CD4-positive, alpha-beta memory T cell (primary cell): ENCODE results near the gene AP3D1. TPM values are rescaled to one million over a fixed set of nuclear protein-coding genes. Genes with fewer than 3 reads are reported as not detected.

ENCODE experiments used
- CTCF ChIA-PET: fragments of 350-600 bp; sonication (Branson Sonifier 250); formaldehyde crosslinking; loops from one replicate; lab custom pipeline; 2021; ENCODE audit warnings: inconsistent platforms; ENCODE audit not compliant: partially characterized antibody; lab: Charles Lee
- POLR2A ChIA-PET: fragments of 350-600 bp; sonication (Branson Sonifier 250); formaldehyde crosslinking; loops from one replicate; lab custom pipeline; 2021; ENCODE audit not compliant: partially characterized antibody; lab: Charles Lee
- DNase-seq, 5 donors: peaks; one replicate each; pipeline versions ENCODE4 v3.0.0 to v3.0.0-alpha.2; 2020 to 2022; ENCODE audit warnings: mixed read lengths in 1 of 5
- H3K27ac ChIP-seq: one replicate; pipeline ENCODE4 v1.7.0; 2013; ENCODE audit warnings: low read depth, low read length
- H3K27me3 ChIP-seq: 2 replicates; pipeline ENCODE4 v1.7.0; 2013; ENCODE audit warnings: mild to moderate bottlenecking, low read length, moderate library complexity; ENCODE audit not compliant: insufficient read depth
- H3K36me3 ChIP-seq: 2 replicates; pipeline ENCODE4 v1.7.0; 2013; ENCODE audit warnings: mild to moderate bottlenecking, low read length, moderate library complexity; ENCODE audit not compliant: insufficient read depth
- H3K4me1 ChIP-seq: 2 replicates; pipeline ENCODE4 v1.7.0; 2013; ENCODE audit warnings: mild to moderate bottlenecking, low read length, moderate library complexity; ENCODE audit not compliant: insufficient read depth
- H3K4me3 ChIP-seq, 2 donors: one replicate each; pipeline ENCODE4 v1.7.0; 2013; ENCODE audit warnings: low read length in 2 of 2, mild to moderate bottlenecking in 1 of 2
- H3K9me3 ChIP-seq, 2 donors: one replicate each; pipeline ENCODE4 v1.7.0; 2013; ENCODE audit warnings: low read length in 2 of 2, control low read depth in 1 of 2; ENCODE audit not compliant: control insufficient read depth in 1 of 2
- H3K27ac Mint-ChIP-seq, 7 donors: one replicate each; pipeline ENCODE4 v1.8.0; 2020 to 2021; ENCODE audit warnings: mixed read lengths in 7 of 7, mild to moderate bottlenecking in 6 of 7, inconsistent platforms in 3 of 7, moderate library complexity in 3 of 7
- H3K27me3 Mint-ChIP-seq, 2 donors: one replicate each; pipeline ENCODE4 v1.8.0; 2020 to 2021; ENCODE audit warnings: mixed read lengths in 2 of 2
- H3K36me3 Mint-ChIP-seq, 2 donors: one replicate each; pipeline ENCODE4 v1.8.0; 2020 to 2021; ENCODE audit warnings: mixed read lengths in 2 of 2, inconsistent platforms in 1 of 2, mild to moderate bottlenecking in 1 of 2
- H3K4me1 Mint-ChIP-seq, 4 donors: one replicate each; pipeline ENCODE4 v1.8.0; 2020 to 2021; ENCODE audit warnings: mixed read lengths in 4 of 4, mild to moderate bottlenecking in 1 of 4
- H3K4me3 Mint-ChIP-seq, 8 donors: one replicate each; pipeline ENCODE4 v1.8.0; 2020 to 2021; ENCODE audit warnings: mixed read lengths in 8 of 8, mild to moderate bottlenecking in 7 of 8, moderate library complexity in 6 of 8, inconsistent platforms in 3 of 8
- H3K9me3 Mint-ChIP-seq, 8 donors: one replicate each; pipeline ENCODE4 v1.8.0; 2020 to 2021; ENCODE audit warnings: mixed read lengths in 8 of 8, mild to moderate bottlenecking in 5 of 8, inconsistent platforms in 3 of 8, moderate library complexity in 1 of 8
- intact Hi-C: fragments of 100-400 bp; cut with micrococcal nuclease; formaldehyde crosslinking; loops from one replicate; pipeline ENCODE4 v1.15.1; 2023
- polyA plus RNA-seq, 2 donors: library from polyadenylated mRNA; unstranded; fragments of 300-500 nt; fragmentation: Illumina TruSeq; gene quantifications; one replicate each; pipeline ENCODE4 v1.2.3, GENCODE V29; 2021
- total RNA-seq, 2 experiments: library from RNA; stranded (reverse); gene quantifications; one replicate each; pipeline ENCODE4 v1.2.3, GENCODE V29; 2021

Gene AP3D1
- total and polyA plus RNA-seq, 4 experiments from 2014 or later = 6.7 to 87.2 (median 69.8) TPM

GRCh38 chr19:2114218-2114617 lies 37.1 kb downstream of the AP3D1 start:
- Mint-ChIP-seq H3K4me3 (peak overlapping the region in 1 of 8 donors; percentile 53), H3K27ac (peak overlapping the region in 2 of 7 donors; percentile 3 to 15)

GRCh38 chr19:2113439-2114211 lies 37.7 kb downstream of the AP3D1 start:
- intact Hi-C loops = no loop called here
- H3K27me3 Mint-ChIP-seq = no peaks in the 10 kb centered on the region
- H3K4me3 ChIP-seq = no peak overlapping the region
- no peak overlapping the region for H3K27ac ChIP-seq
- H3K4me1 ChIP-seq = no peaks in the 10 kb centered on the region
- H3K27ac Mint-ChIP-seq = peak overlapping the region in 2 of 7 donors; percentile 3 to 15
- CTCF ChIA-PET = no interaction called here
- no peaks in the 10 kb centered on the region for H3K9me3 Mint-ChIP-seq
- POLR2A ChIA-PET = no interaction called here
- no peak for DNase-seq
- no peaks in the 10 kb centered on the region for H3K27me3 ChIP-seq
- peaks cover 0 to 6% (median 4%) of the 10 kb centered on the region in 4 donors for H3K4me1 Mint-ChIP-seq
- H3K36me3 Mint-ChIP-seq = peaks cover 29 to 38% of the 10 kb centered on the region in 2 donors
- peaks cover 83% of the 10 kb centered on the region for H3K36me3 ChIP-seq
- peak overlapping the region in 1 of 8 donors; percentile 53 for H3K4me3 Mint-ChIP-seq
- no peaks in the 10 kb centered on the region for H3K9me3 ChIP-seq

More at GRCh38 chr19:2114218-2114617, 37.1 kb downstream of the AP3D1 start:
- Mint-ChIP-seq H3K27me3 (no peaks in the 10 kb centered on the region), H3K4me1 (peaks cover 0 to 8% (median 4%) of the 10 kb centered on the region in 4 donors), H3K36me3 (peaks cover 30 to 40% of the 10 kb centered on the region in 2 donors), H3K9me3 (no peaks in the 10 kb centered on the region)
- Histone ChIP-seq H3K27me3 (no peaks in the 10 kb centered on the region), H3K9me3 (no peaks in the 10 kb centered on the region), H3K4me1 (no peaks in the 10 kb centered on the region), H3K4me3 (no peak overlapping the region), H3K36me3 (peaks cover 82% of the 10 kb centered on the region), H3K27ac (no peak overlapping the region)
- ChIA-PET POLR2A (no interaction called here), CTCF (no interaction called here)
- DNase-seq = no peak
- intact Hi-C loops = no loop called here

- H3K4me3 Mint-ChIP-seq = no peak overlapping the region
- H3K4me1 Mint-ChIP-seq = peaks cover 0 to 6% (median 5%) of the 10 kb centered on the region in 4 donors
- ChIA-PET POLR2A (interaction anchor here (1.1 kb wide), 1 partner anchor 16 kb away, joined by 3 read pairs; no protein-coding TSS in a partner anchor), CTCF (no interaction called here)
- no peaks in the 10 kb centered on the region for H3K9me3 Mint-ChIP-seq
- no peak overlapping the region for H3K4me3 ChIP-seq
- H3K36me3 ChIP-seq = peaks cover 85% of the 10 kb centered on the region
- no peaks in the 10 kb centered on the region for H3K27me3 ChIP-seq
- no peaks in the 10 kb centered on the region for H3K27me3 Mint-ChIP-seq
- no peaks in the 10 kb centered on the region for H3K4me1 ChIP-seq
- H3K27ac ChIP-seq = peak overlapping the region; percentile 3
- DNase-seq = no peak
- peaks cover 34 to 40% of the 10 kb centered on the region in 2 donors for H3K36me3 Mint-ChIP-seq
- no peaks in the 10 kb centered on the region for H3K9me3 ChIP-seq
- peak overlapping the region in 5 of 7 donors; percentile 13 to 31 (median 18) for H3K27ac Mint-ChIP-seq
- intact Hi-C loops = no loop called here
Observed at GRCh38 chr19:2112516-2113320, 38.6 kb downstream of the AP3D1 start.

GRCh38 chr19:2111886-2112285 lies 39.5 kb downstream of the AP3D1 start:
- Mint-ChIP-seq H3K27me3 (no peaks in the 10 kb centered on the region), H3K27ac (no peak overlapping the region), H3K4me1 (peaks cover 0 to 6% (median 5%) of the 10 kb centered on the region in 4 donors), H3K9me3 (no peaks in the 10 kb centered on the region), H3K4me3 (no peak overlapping the region), H3K36me3 (peaks cover 40 to 44% of the 10 kb centered on the region in 2 donors)
- POLR2A ChIA-PET = interaction anchor here (1.1 kb wide), 1 partner anchor 15 kb away, joined by 3 read pairs; no protein-coding TSS in a partner anchor
- Histone ChIP-seq H3K9me3 (no peaks in the 10 kb centered on the region), H3K27me3 (no peaks in the 10 kb centered on the region), H3K4me1 (no peaks in the 10 kb centered on the region), H3K36me3 (peaks cover 79% of the 10 kb centered on the region), H3K27ac (no peak overlapping the region), H3K4me3 (no peak overlapping the region)
- CTCF ChIA-PET = no interaction called here
- DNase-seq = no peak
- intact Hi-C loops = no loop called here

- Mint-ChIP-seq H3K4me3 (no peak overlapping the region), H3K27me3 (no peaks in the 10 kb centered on the region), H3K36me3 (peaks cover 45 to 49% of the 10 kb centered on the region in 2 donors), H3K27ac (no peak overlapping the region), H3K9me3 (no peaks in the 10 kb centered on the region), H3K4me1 (peaks cover 0 to 9% (median 7%) of the 10 kb centered on the region in 4 donors)
- H3K4me3 ChIP-seq = no peak overlapping the region
- intact Hi-C loops = no loop called here
- no peaks in the 10 kb centered on the region for H3K4me1 ChIP-seq
- CTCF ChIA-PET = interaction anchor here (1.3 kb wide), 1 partner anchor 25 kb away, joined by 3 read pairs; no protein-coding TSS in a partner anchor
- POLR2A ChIA-PET = no interaction called here
- H3K27ac ChIP-seq = no peak overlapping the region
- H3K36me3 ChIP-seq = peaks cover 75% of the 10 kb centered on the region
- DNase-seq = no peak
- H3K9me3 ChIP-seq = no peaks in the 10 kb centered on the region
- H3K27me3 ChIP-seq = no peaks in the 10 kb centered on the region
Observed at GRCh38 chr19:2111425-2111824, 39.9 kb downstream of the AP3D1 start.

GRCh38 chr19:2110822-2111221 lies 40.5 kb downstream of the AP3D1 start:
- Mint-ChIP-seq H3K36me3 (peaks cover 51 to 54% of the 10 kb centered on the region in 2 donors), H3K27ac (no peak overlapping the region), H3K27me3 (no peaks in the 10 kb centered on the region), H3K9me3 (peaks cover 0 to 2% (median 0%) of the 10 kb centered on the region in 8 donors), H3K4me3 (no peak overlapping the region), H3K4me1 (peaks cover 0 to 9% (median 7%) of the 10 kb centered on the region in 4 donors)
- no peaks in the 10 kb centered on the region for H3K9me3 ChIP-seq
- DNase-seq = no peak
- intact Hi-C loops = no loop called here
- no peaks in the 10 kb centered on the region for H3K27me3 ChIP-seq
- H3K4me1 ChIP-seq = no peaks in the 10 kb centered on the region
- ChIA-PET POLR2A (interaction anchor here (1.2 to 1.4 kb wide), 2 partner anchors 21 to 41 kb away, joined by 4 read pairs; no protein-coding TSS in a partner anchor), CTCF (interaction anchor here (1.0 to 1.3 kb wide), 2 partner anchors 25 to 27 kb away, joined by 3 read pairs; no protein-coding TSS in a partner anchor)
- H3K36me3 ChIP-seq = peaks cover 69% of the 10 kb centered on the region
- H3K27ac ChIP-seq = no peak overlapping the region
- H3K4me3 ChIP-seq = no peak overlapping the region
